HG03103 (cell line): ENCODE data around the gene CD247.

Experiments
- ATAC-seq: cut with Tn5 transposase; IDR thresholded peaks from one replicate; pipeline ENCODE4 v1.9.1; 2021; ENCODE audit warnings: low read depth; ENCODE audit not compliant: unreplicated experiment

The CD247 gene

GRCh38 chr1:167512046-167512654 is 6.2 kb downstream of the CD247 start:
- ATAC-seq = no peak

- no peak for ATAC-seq
These were observed 6.8 kb downstream of the CD247 start for GRCh38 chr1:167511374-167511986.

DNA sequence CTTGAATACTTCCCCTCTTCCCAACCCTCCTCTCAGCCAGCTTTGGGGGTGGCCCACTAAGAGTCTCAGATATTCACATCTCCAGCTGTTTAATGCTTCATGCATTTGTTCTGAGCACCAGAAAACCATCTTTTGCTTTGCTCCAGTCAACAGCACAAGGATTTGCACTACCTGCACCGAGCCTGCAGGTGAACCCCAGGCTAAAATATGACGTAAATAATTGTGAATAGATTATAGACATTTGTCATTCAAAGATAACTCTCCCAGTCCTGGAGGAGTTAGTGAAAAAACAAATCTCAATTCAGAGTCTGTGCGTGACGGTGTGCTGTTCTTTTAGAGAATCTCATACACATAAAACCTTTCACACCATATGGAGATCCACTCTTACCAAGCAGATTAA is 7.4 kb downstream of the CD247 start:
- no peak for ATAC-seq

DNA sequence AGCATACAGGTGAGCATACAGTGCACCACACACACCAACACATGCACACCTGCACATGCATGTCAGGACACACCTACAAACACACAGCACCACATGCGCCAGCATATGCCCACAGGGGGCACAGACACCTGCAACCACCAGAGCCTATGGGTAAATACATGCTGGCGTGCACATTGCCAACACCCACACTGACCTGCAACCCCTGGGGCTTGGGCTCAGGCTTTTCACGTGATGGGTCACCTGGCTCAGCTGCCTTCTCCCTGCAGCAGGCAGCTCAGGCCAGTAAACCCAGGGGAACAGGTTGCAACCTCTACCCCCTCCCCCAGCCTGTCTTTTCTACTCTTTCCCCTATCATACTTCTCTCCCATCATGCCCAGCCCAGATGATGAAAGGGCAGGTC is 8.1 kb downstream of the CD247 start:
- no peak for ATAC-seq

DNA sequence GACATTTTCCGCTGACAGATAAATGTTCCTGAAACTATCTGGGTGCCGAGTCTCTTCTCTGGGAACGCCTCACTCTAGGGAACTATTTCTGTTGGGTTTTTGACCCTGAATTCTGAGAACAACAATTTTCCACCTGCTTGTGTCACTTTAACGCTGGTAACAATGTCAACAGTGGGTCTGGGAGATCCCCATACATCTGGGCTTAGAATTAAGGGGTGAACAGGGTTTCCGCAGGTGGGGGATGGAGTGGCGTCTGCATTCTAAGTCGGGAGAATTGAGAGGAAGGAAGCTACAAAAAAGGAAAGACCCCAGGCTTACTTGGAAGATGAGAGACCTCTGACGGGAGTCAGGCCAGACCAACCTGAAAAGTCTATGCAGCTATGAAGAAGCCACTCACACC is 8.7 kb downstream of the CD247 start:
- ATAC-seq = no peak

GRCh38 chr1:167507719-167508118 is 10.6 kb downstream of the CD247 start:
- ATAC-seq = no peak

DNA sequence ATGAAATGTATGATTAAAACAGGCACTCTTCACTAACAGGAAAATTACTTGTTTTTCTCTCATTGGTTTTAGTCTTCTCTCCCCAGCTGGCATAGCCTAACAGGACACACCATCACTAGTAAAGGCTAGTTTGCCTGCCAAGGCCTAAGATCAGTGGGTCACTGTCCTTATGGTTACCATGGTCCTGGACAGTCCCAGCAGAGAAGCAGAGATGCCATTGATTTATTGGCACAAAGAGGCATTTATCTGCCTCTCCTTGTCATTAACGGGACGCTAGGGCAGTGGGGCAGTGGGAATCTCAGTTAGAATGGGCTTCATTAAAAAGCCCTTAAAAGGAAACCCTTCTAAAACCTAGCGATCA is 13.9 kb downstream of the CD247 start:
- no peak for ATAC-seq

- ATAC-seq = no peak
These were observed 14.5 kb downstream of the CD247 start for GRCh38 chr1:167503626-167504466.

GRCh38 chr1:167502719-167503462 is 15.4 kb downstream of the CD247 start:
- no peak for ATAC-seq

- ATAC-seq = no peak
These were observed 16.2 kb downstream of the CD247 start for GRCh38 chr1:167502192-167502551.

- no peak for ATAC-seq
These were observed 16.7 kb downstream of the CD247 start for GRCh38 chr1:167501515-167502191.

DNA sequence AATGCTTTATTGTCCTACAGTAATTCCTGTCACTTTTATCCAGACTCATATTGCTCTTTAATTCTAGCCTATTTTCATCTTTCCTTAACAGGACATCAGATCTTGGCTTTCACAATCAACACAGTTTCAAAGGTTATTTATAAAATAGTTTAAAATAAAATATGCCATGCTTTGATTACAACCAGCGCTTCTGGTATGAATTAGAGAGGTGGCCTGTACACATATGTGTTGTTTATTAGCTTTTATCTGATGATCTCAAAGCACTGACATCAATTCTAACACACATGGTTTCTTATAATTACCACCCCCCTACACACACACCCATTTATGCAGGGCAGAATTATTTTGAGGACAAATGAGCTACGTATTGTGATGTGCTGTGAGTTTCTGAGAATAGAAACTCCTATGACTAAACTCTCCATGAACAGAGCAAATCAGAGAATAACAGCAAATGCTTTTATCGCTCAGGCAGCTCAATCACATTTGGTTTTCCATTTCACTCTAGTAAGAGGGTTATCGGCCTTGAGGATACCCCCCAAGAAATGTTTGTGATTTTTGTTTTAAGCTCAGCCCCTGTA is 18.0 kb downstream of the CD247 start:
- ATAC-seq = no peak

DNA sequence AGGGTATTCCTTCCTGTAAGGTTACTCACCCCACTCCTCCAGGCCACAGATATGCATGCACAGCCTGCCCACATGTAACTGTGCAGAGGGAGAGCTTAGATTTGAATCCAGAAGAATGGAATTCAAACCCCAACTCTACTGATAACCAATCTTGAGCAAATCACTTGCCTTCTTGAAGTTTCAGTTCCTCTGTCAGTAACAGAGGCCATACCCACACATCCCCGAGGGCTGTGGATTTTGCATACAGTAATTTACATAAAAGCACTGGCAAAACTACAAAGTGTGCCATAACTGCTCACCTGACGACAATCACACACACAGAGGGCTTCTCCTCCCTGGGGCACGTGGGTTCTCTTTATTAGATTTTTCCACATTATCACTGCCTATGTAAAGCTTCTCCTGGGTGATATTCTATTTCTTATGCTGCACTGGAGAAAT is 18.6 kb downstream of the CD247 start:
- peak; percentile 98 for ATAC-seq

DNA sequence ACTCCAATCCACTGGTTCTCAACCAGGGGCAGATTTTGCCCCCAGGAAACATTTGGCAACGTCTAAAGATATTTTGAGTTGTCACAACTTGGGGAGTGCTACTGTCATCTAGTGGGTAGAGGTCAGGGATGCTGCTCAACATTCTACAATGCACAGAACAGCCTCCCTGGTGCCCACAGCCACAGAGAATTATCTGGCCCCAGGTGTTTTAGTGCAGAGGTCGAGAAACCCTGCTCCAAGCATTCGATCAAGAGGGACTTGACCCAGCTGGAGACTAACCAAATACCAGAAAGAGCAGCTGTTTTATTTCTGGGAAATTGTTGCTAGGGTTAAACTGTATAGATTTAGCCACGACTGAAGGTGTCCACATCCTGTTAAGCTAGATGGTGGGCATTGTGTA is 19.2 kb downstream of the CD247 start:
- ATAC-seq = no peak

DNA sequence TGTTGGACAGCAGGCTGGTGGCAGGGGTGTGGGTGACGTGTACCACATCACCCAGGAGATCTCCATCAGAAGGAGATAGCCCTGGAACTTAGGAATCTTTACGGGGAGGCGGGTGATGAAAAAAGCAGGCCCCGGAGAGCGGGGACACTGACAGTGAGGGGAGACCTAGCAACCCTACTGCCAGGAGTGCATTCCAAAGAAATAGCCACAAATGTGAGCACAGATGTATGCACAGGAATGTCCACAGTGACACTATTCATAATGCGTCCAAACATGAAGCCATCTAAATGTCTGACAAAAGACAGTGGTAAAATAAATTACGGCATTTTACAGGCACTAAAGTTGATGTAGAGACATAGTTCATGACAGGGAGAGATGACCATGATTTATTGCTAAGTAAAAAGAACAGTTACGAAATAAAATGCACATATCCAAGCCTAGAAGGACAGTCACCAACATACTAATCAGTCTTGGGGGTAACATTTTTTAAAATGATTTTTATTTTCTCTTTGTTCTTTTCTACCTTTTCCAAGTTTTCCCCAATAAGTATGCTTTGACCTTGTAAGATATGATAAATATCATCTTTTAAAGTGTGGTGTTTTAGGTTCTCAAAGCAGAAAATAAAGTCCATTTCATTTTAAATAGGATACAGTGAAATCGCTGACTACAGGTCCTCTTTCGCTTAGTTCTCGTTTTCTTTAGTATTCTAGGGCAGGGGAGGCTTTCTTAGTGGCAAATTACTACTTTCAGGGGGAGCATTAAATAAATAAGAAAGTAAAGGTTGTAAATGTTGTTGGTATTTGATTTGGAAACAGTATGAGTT is 21.3 kb downstream of the CD247 start:
- no peak for ATAC-seq

GRCh38 chr1:167493372-167493771 is 25.0 kb downstream of the CD247 start:
- no peak for ATAC-seq

DNA sequence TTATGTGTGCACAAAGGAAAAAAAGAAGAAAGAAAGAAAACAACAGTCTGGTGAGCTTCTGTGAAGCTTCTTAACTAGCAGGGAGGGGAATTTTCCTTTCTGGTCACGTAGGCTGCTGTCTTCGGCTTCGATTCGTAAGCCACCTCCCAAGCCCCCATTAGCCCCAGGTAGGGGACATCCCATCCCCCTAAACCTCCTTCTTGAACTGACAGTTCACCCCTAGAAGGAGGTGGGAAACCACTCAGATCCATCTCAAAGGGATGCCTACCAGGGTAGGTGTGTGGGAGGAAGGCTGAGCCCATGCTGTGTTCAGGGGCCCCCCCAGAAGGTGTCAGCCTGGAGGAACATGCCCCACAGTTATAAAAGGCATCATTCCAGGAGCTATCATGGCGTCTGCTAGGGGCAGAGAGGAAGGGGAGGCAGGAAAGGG is 25.8 kb downstream of the CD247 start:
- ATAC-seq = no peak

GRCh38 chr1:167491586-167492461 is 26.5 kb downstream of the CD247 start:
- no peak for ATAC-seq
